Brain microvascular endothelial cell (primary cell): ENCODE results near the gene NOCT.
"Not testable (repeated sequence)": the region's sequence is repeated elsewhere in the genome, so short reads cannot be mapped to it uniquely, and the experiment has no call there.

Experiments
- DNase-seq: peaks from one replicate; pipeline ENCODE4 v3.0.0-alpha.2; 2020
- H3K27ac ChIP-seq: fragments of 250-450 bp; sonication (Bioruptor Pico); 2 replicates; pipeline ENCODE4 v1.5.1; 2020; ENCODE audit warnings: mild to moderate bottlenecking, moderate library complexity
- H3K27me3 ChIP-seq: fragments of 250-450 bp; sonication (Bioruptor Pico); replicated peaks from 2 replicates; pipeline ENCODE4 v1.5.1; 2020; ENCODE audit warnings: mild to moderate bottlenecking
- H3K36me3 ChIP-seq: fragments of 250-450 bp; sonication (Bioruptor Pico); replicated peaks from 2 replicates; pipeline ENCODE4 v1.5.1; 2020; ENCODE audit warnings: mild to moderate bottlenecking
- H3K4me3 ChIP-seq: 2 replicates; pipeline ENCODE4 v1.5.1; 2011; ENCODE audit warnings: low read depth, mild to moderate bottlenecking, control low read depth, low read length, moderate library complexity
- CTCF ChIP-seq: IDR thresholded peaks from 2 replicates; pipeline ENCODE4 v1.5.1; 2011; ENCODE audit warnings: low read depth, mild to moderate bottlenecking, moderate library complexity, low read length, control low read depth, inconsistent platforms; ENCODE audit errors: missing control alignments
- in situ Hi-C: cut with HindIII; loops from 2 replicates; pipeline ENCODE4 v1.10.0; 2017; ENCODE audit warnings: low sequenced_read_pairs, low pct_ligation_motif_present

Gene NOCT

GRCh38 chr4:138983690-138984089 lies 31.9 kb upstream of the NOCT start:
- Histone ChIP-seq H3K27ac (no peak overlapping the region), H3K27me3 (no peaks in the 10 kb centered on the region), H3K4me3 (no peak overlapping the region), H3K36me3 (no peaks in the 10 kb centered on the region)
- no peak for TF ChIP-seq CTCF
- no peak for DNase-seq
- in situ Hi-C loops: no loop called here

GRCh38 chr4:138984647-138985046 lies 30.9 kb upstream of the NOCT start:
- Histone ChIP-seq H3K27me3 (no peaks in the 10 kb centered on the region), H3K27ac (no peak overlapping the region), H3K36me3 (no peaks in the 10 kb centered on the region), H3K4me3 (no peak overlapping the region)
- no peak for DNase-seq
- no peak for TF ChIP-seq CTCF
- in situ Hi-C loops: no loop called here

GRCh38 chr4:138992676-138993075 lies 22.9 kb upstream of the NOCT start:
- Histone ChIP-seq H3K27ac (no peak overlapping the region), H3K27me3 (no peaks in the 10 kb centered on the region), H3K4me3 (no peak overlapping the region), H3K36me3 (no peaks in the 10 kb centered on the region)
- TF ChIP-seq CTCF: no peak
- in situ Hi-C loops: no loop called here
- no peak for DNase-seq

- Histone ChIP-seq H3K36me3 (no peaks in the 10 kb centered on the region), H3K27ac (no peak overlapping the region), H3K4me3 (no peak overlapping the region), H3K27me3 (no peaks in the 10 kb centered on the region)
- in situ Hi-C loops: no loop called here
- DNase-seq: no peak
- no peak for TF ChIP-seq CTCF
Observed at GRCh38 chr4:138996090-138996489, 19.5 kb upstream of the NOCT start.

GRCh38 chr4:138999666-139000065 lies 15.9 kb upstream of the NOCT start:
- TF ChIP-seq CTCF: no peak
- H3K27ac ChIP-seq: no peak overlapping the region

GRCh38 chr4:139000134-139000533 lies 15.4 kb upstream of the NOCT start:
- H3K27me3 ChIP-seq, in situ Hi-C loops, H3K27ac ChIP-seq, DNase-seq, H3K4me3 ChIP-seq, H3K36me3 ChIP-seq: not testable (repeated sequence)

More at GRCh38 chr4:138999666-139000065, 15.9 kb upstream of the NOCT start:
- H3K4me3 ChIP-seq: no peak overlapping the region
- no peaks in the 10 kb centered on the region for H3K27me3 ChIP-seq
- H3K36me3 ChIP-seq: no peaks in the 10 kb centered on the region
- in situ Hi-C loops: no loop called here
- no peak for DNase-seq

- DNase-seq, H3K4me3 ChIP-seq, H3K36me3 ChIP-seq, H3K27ac ChIP-seq, in situ Hi-C loops, H3K27me3 ChIP-seq: not testable (repeated sequence)
Observed at GRCh38 chr4:139001430-139001829, 14.2 kb upstream of the NOCT start.

- H3K36me3 ChIP-seq, in situ Hi-C loops: not testable (repeated sequence)
Observed at GRCh38 chr4:139003668-139004067, 11.9 kb upstream of the NOCT start.

More at GRCh38 chr4:139003668-139004067, 11.9 kb upstream of the NOCT start:
- DNase-seq, H3K27ac ChIP-seq, H3K4me3 ChIP-seq, H3K27me3 ChIP-seq: not testable (repeated sequence)
